GM23338 (cell line): ENCODE measurements around the gene CDC45. TPM values are rescaled to one million over a fixed set of nuclear protein-coding genes. Genes with fewer than 3 reads are reported as not detected.

Source experiments
- ATAC-seq: fragments of 200-7000 bp; cut with Tn5 transposase; 3 replicates; pipeline ENCODE4 v1.9.1; 2020
- DNase-seq: peaks from one replicate; pipeline ENCODE4 v3.0.0-alpha.2; 2015; ENCODE audit warnings: low spot score
- H2AFZ ChIP-seq: fragments of 200-600 bp; sonication (generic); 2 replicates; pipeline ENCODE4 v1.8.0; 2016; ENCODE audit warnings: antibody characterized with exemption, mild to moderate bottlenecking, moderate library complexity
- H3F3A ChIP-seq: fragments of 200-600 bp; sonication (generic); replicated peaks from 2 replicates; pipeline ENCODE4 v1.8.0; 2017; ENCODE audit warnings: antibody characterized with exemption, mixed run types, low read depth
- H3K27ac ChIP-seq: fragments of 200-600 bp; sonication (generic); 2 replicates; pipeline ENCODE4 v1.6.1; 2016; ENCODE audit warnings: low read depth
- H3K27me3 ChIP-seq: fragments of 200-600 bp; sonication (generic); 2 replicates; pipeline ENCODE4 v1.8.0; 2016; ENCODE audit warnings: mild to moderate bottlenecking, mixed run types, moderate library complexity; ENCODE audit not compliant: insufficient read depth
- H3K36me3 ChIP-seq: fragments of 200-600 bp; sonication (generic); 2 replicates; pipeline ENCODE4 v1.8.0; 2016; ENCODE audit warnings: mild to moderate bottlenecking; ENCODE audit not compliant: insufficient read depth
- H3K4me1 ChIP-seq: fragments of 200-600 bp; sonication (generic); 2 replicates; pipeline ENCODE4 v1.8.0; 2016; ENCODE audit warnings: mild to moderate bottlenecking, moderate library complexity; ENCODE audit not compliant: insufficient read depth
- H3K4me2 ChIP-seq: fragments of 200-600 bp; sonication (generic); 2 replicates; pipeline ENCODE4 v1.7.1; 2017; ENCODE audit warnings: mixed run types
- H3K4me3 ChIP-seq: fragments of 200-600 bp; sonication (generic); 2 replicates; pipeline ENCODE4 v1.6.1; 2016; ENCODE audit warnings: mixed run types
- H3K79me2 ChIP-seq: fragments of 200-600 bp; sonication (generic); replicated peaks from 2 replicates; pipeline ENCODE4 v1.8.0; 2017; ENCODE audit warnings: mild to moderate bottlenecking; ENCODE audit not compliant: insufficient read depth
- H3K9me2 ChIP-seq: fragments of 200-600 bp; sonication (generic); 2 replicates; pipeline ENCODE4 v1.8.0; 2017; ENCODE audit not compliant: insufficient read depth
- H4K20me1 ChIP-seq: fragments of 200-600 bp; sonication (generic); replicated peaks from 2 replicates; pipeline ENCODE4 v1.8.0; 2017; ENCODE audit warnings: mild to moderate bottlenecking; ENCODE audit not compliant: insufficient read depth
- H3K27ac Mint-ChIP-seq: 2 replicates; pipeline ENCODE4 v1.8.0; 2020; ENCODE audit warnings: inconsistent platforms, mild to moderate bottlenecking, moderate library complexity, mixed read lengths
- H3K27me3 Mint-ChIP-seq: 3 replicates; pipeline ENCODE4 v1.8.0; 2022; ENCODE audit warnings: low read depth, mild to moderate bottlenecking, moderate library complexity, mixed read lengths, inconsistent platforms; ENCODE audit not compliant: insufficient read depth, poor library complexity
- H3K36me3 Mint-ChIP-seq: 3 replicates; pipeline ENCODE4 v1.8.0; 2021; ENCODE audit warnings: low read depth, mild to moderate bottlenecking, inconsistent platforms, moderate library complexity, mixed read lengths
- H3K4me1 Mint-ChIP-seq: 3 replicates; pipeline ENCODE4 v1.8.0; 2020; ENCODE audit warnings: mild to moderate bottlenecking, inconsistent platforms, mixed read lengths
- H3K4me3 Mint-ChIP-seq: 3 replicates; pipeline ENCODE4 v1.8.0; 2021; ENCODE audit warnings: moderate library complexity, mild to moderate bottlenecking, inconsistent platforms, mixed read lengths
- H3K9me3 Mint-ChIP-seq: 3 replicates; pipeline ENCODE4 v1.8.0; 2020; ENCODE audit warnings: moderate library complexity, mild to moderate bottlenecking, inconsistent platforms, mixed read lengths
- CREB1 ChIP-seq: fragments of 250-450 bp; sonication (Bioruptor Pico); IDR thresholded peaks from 2 replicates; pipeline ENCODE4 v1.5.0; 2020; ENCODE audit warnings: low read depth, mild to moderate bottlenecking, moderate library complexity
- EZH2 ChIP-seq: fragments of 200-600 bp; sonication (generic); IDR thresholded peaks from one replicate; pipeline ENCODE4 v1.8.0; 2017; ENCODE audit warnings: antibody characterized with exemption, mild to moderate bottlenecking, low read depth; ENCODE audit not compliant: unreplicated experiment
- EZH2phosphoT487 ChIP-seq: fragments of 200-600 bp; sonication (generic); IDR thresholded peaks from one replicate; pipeline ENCODE4 v1.8.1; 2018; ENCODE audit warnings: antibody characterized with exemption; ENCODE audit not compliant: unreplicated experiment
- JUNB ChIP-seq: IDR thresholded peaks from one replicate; pipeline ENCODE4 v1.6.1; 2016; ENCODE audit warnings: antibody characterized with exemption; ENCODE audit not compliant: unreplicated experiment
- POLR2AphosphoS5 ChIP-seq: IDR thresholded peaks from 2 replicates; pipeline ENCODE4 v1.6.1; 2016; ENCODE audit warnings: antibody characterized with exemption, low read depth
- STAT1 ChIP-seq: IDR thresholded peaks from one replicate; pipeline ENCODE4 v1.6.1; 2016; ENCODE audit warnings: antibody characterized with exemption; ENCODE audit not compliant: unreplicated experiment
- ZNF114 ChIP-seq: fragments of 250-450 bp; sonication (Bioruptor Pico); IDR thresholded peaks from 2 replicates; pipeline ENCODE4 v1.5.0; 2020; ENCODE audit warnings: mild to moderate bottlenecking, moderate library complexity
- ZNF331 ChIP-seq: fragments of 250-450 bp; sonication (Bioruptor Pico); IDR thresholded peaks from 2 replicates; pipeline ENCODE4 v1.5.0; 2020; ENCODE audit warnings: low read depth, mild to moderate bottlenecking, moderate library complexity
- polyA plus RNA-seq: library from polyadenylated mRNA; unstranded; fragments of >200 nt; fragmentation: Nextera tagmentation; extraction: Ambion mirVana; gene quantifications from 2 replicates; pipeline ENCODE4 v1.2.1, GENCODE V29; 2016
- total RNA-seq: library from RNA; depleted of rRNA; stranded (reverse); fragments of >200 nt; shearing (Covaris generic); gene quantifications from 2 replicates; pipeline ENCODE4 v1.2.3, GENCODE V29; 2014
- TF ChIP-seq, protein P1 (sequence below), 2 experiments: fragments of 200-600 bp in 1 of 2; sonication (generic) in 1 of 2; conservative IDR thresholded peaks; 2 replicates each; pipeline versions ENCODE4 v1.5.1 to v1.6.1; 2016 to 2017; ENCODE audit warnings: antibody characterized with exemption in 2 of 2, low read depth in 2 of 2, mild to moderate bottlenecking in 2 of 2, moderate library complexity in 1 of 2
- TF ChIP-seq, protein P2 (sequence below): fragments of 250-450 bp; sonication (Bioruptor Pico); IDR thresholded peaks from 2 replicates; pipeline ENCODE4 v1.5.0; 2020; ENCODE audit warnings: mild to moderate bottlenecking, moderate library complexity
- TF ChIP-seq, protein P3 (sequence below): IDR thresholded peaks from one replicate; pipeline ENCODE4 v1.6.1; 2018; ENCODE audit warnings: antibody characterized with exemption; ENCODE audit not compliant: unreplicated experiment

Gene CDC45
- total and polyA plus RNA-seq, 2 experiments from 2014 or later, result 29.0 to 30.3 TPM

DNA sequence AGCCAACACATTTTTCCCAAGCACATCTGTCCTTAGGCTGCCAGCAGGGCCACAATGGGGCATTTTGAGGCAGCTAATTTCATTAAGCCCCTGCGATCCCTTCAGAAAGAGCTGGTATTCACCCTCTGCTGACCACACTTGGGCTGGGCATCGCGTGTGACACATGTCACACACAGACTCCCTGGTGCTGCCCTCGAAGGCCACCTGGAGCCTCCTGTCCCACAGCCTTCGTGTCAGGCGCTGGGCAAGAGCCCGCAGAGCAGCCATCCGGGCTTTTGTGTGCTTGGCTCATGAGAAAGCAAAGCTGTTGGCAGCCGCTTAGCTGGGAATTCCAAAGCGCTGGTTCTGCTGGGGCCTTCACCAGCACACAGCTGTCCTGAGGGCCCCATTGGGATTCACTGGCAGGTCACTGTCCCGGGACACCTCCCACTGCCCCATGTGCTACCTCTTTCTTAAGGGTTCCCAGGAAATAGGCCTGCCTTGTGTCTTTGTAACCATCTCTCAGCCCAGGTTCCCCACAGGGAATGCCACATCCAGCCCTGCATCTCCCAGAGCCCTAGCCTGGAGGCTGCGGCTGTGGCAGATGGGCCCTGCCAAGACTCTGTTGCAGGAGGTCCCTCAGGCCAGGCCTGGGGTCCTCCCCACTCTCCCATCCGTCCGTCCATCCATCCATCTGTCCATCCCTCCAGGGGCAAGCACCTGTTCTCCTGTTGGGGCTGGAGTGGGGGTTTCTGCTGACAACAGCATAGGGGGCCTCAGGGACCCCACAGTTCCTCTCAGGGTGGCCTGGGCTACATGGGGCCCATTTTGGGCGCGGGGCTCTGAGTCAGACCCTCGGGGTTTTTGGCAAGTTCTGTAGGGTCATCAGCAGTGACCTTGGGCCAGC lies 39.6 kb downstream of the CDC45 start:
- Mint-ChIP-seq H3K27me3 (peaks cover 28% of the 10 kb centered on the region), H3K4me1 (peaks cover 5% of the 10 kb centered on the region), H3K9me3 (no peaks in the 10 kb centered on the region), H3K27ac (no peak overlapping the region), H3K4me3 (no peak overlapping the region), H3K36me3 (peaks cover 24% of the 10 kb centered on the region)
- TF ChIP-seq ZNF114 (CRISPR knock-in tag), result no peak
- TF ChIP-seq EZH2, result no peak
- TF ChIP-seq POLR2AphosphoS5, result no peak
- no peak for TF ChIP-seq EZH2phosphoT487
- TF ChIP-seq, protein P1, sequence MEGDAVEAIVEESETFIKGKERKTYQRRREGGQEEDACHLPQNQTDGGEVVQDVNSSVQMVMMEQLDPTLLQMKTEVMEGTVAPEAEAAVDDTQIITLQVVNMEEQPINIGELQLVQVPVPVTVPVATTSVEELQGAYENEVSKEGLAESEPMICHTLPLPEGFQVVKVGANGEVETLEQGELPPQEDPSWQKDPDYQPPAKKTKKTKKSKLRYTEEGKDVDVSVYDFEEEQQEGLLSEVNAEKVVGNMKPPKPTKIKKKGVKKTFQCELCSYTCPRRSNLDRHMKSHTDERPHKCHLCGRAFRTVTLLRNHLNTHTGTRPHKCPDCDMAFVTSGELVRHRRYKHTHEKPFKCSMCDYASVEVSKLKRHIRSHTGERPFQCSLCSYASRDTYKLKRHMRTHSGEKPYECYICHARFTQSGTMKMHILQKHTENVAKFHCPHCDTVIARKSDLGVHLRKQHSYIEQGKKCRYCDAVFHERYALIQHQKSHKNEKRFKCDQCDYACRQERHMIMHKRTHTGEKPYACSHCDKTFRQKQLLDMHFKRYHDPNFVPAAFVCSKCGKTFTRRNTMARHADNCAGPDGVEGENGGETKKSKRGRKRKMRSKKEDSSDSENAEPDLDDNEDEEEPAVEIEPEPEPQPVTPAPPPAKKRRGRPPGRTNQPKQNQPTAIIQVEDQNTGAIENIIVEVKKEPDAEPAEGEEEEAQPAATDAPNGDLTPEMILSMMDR (conservative IDR thresholded peaks at IDR 0.05; ENCODE audit: low read depth in 2 of 2), result no peak
- TF ChIP-seq STAT1, result no peak
- TF ChIP-seq CREB1 (CRISPR knock-in tag), result no peak
- TF ChIP-seq, protein P2, sequence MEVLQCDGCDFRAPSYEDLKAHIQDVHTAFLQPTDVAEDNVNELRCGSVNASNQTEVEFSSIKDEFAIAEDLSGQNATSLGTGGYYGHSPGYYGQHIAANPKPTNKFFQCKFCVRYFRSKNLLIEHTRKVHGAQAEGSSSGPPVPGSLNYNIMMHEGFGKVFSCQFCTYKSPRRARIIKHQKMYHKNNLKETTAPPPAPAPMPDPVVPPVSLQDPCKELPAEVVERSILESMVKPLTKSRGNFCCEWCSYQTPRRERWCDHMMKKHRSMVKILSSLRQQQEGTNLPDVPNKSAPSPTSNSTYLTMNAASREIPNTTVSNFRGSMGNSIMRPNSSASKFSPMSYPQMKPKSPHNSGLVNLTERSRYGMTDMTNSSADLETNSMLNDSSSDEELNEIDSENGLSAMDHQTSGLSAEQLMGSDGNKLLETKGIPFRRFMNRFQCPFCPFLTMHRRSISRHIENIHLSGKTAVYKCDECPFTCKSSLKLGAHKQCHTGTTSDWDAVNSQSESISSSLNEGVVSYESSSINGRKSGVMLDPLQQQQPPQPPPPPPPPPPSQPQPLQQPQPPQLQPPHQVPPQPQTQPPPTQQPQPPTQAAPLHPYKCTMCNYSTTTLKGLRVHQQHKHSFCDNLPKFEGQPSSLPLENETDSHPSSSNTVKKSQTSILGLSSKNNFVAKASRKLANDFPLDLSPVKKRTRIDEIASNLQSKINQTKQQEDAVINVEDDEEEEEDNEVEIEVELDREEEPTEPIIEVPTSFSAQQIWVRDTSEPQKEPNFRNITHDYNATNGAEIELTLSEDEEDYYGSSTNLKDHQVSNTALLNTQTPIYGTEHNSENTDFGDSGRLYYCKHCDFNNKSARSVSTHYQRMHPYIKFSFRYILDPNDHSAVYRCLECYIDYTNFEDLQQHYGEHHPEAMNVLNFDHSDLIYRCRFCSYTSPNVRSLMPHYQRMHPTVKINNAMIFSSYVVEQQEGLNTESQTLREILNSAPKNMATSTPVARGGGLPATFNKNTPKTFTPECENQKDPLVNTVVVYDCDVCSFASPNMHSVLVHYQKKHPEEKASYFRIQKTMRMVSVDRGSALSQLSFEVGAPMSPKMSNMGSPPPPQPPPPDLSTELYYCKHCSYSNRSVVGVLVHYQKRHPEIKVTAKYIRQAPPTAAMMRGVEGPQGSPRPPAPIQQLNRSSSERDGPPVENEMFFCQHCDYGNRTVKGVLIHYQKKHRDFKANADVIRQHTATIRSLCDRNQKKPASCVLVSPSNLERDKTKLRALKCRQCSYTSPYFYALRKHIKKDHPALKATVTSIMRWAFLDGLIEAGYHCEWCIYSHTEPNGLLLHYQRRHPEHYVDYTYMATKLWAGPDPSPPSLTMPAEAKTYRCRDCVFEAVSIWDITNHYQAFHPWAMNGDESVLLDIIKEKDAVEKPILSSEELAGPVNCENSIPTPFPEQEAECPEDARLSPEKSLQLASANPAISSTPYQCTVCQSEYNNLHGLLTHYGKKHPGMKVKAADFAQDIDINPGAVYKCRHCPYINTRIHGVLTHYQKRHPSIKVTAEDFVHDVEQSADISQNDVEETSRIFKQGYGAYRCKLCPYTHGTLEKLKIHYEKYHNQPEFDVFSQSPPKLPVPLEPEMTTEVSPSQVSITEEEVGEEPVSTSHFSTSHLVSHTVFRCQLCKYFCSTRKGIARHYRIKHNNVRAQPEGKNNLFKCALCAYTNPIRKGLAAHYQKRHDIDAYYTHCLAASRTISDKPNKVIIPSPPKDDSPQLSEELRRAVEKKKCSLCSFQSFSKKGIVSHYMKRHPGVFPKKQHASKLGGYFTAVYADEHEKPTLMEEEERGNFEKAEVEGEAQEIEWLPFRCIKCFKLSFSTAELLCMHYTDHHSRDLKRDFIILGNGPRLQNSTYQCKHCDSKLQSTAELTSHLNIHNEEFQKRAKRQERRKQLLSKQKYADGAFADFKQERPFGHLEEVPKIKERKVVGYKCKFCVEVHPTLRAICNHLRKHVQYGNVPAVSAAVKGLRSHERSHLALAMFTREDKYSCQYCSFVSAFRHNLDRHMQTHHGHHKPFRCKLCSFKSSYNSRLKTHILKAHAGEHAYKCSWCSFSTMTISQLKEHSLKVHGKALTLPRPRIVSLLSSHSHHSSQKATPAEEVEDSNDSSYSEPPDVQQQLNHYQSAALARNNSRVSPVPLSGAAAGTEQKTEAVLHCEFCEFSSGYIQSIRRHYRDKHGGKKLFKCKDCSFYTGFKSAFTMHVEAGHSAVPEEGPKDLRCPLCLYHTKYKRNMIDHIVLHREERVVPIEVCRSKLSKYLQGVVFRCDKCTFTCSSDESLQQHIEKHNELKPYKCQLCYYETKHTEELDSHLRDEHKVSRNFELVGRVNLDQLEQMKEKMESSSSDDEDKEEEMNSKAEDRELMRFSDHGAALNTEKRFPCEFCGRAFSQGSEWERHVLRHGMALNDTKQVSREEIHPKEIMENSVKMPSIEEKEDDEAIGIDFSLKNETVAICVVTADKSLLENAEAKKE (CRISPR knock-in tag), result no peak
- TF ChIP-seq JUNB, result no peak
- TF ChIP-seq ZNF331 (CRISPR knock-in tag), result no peak
- TF ChIP-seq, protein P3, sequence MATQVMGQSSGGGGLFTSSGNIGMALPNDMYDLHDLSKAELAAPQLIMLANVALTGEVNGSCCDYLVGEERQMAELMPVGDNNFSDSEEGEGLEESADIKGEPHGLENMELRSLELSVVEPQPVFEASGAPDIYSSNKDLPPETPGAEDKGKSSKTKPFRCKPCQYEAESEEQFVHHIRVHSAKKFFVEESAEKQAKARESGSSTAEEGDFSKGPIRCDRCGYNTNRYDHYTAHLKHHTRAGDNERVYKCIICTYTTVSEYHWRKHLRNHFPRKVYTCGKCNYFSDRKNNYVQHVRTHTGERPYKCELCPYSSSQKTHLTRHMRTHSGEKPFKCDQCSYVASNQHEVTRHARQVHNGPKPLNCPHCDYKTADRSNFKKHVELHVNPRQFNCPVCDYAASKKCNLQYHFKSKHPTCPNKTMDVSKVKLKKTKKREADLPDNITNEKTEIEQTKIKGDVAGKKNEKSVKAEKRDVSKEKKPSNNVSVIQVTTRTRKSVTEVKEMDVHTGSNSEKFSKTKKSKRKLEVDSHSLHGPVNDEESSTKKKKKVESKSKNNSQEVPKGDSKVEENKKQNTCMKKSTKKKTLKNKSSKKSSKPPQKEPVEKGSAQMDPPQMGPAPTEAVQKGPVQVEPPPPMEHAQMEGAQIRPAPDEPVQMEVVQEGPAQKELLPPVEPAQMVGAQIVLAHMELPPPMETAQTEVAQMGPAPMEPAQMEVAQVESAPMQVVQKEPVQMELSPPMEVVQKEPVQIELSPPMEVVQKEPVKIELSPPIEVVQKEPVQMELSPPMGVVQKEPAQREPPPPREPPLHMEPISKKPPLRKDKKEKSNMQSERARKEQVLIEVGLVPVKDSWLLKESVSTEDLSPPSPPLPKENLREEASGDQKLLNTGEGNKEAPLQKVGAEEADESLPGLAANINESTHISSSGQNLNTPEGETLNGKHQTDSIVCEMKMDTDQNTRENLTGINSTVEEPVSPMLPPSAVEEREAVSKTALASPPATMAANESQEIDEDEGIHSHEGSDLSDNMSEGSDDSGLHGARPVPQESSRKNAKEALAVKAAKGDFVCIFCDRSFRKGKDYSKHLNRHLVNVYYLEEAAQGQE, result no peak
- Histone ChIP-seq H3K79me2 (no peaks in the 10 kb centered on the region), H3F3A (peaks cover 11% of the 10 kb centered on the region; the same call in 1 of the 2 replicates), H3K36me3 (no peaks in the 10 kb centered on the region), H3K4me3 (no peak overlapping the region), H3K27ac (no peak overlapping the region), H2AFZ (no peak overlapping the region), H3K4me1 (peaks cover 8% of the 10 kb centered on the region; the same call in 1 of the 2 replicates), H4K20me1 (no peaks in the 10 kb centered on the region), H3K27me3 (peaks cover 30% of the 10 kb centered on the region), H3K4me2 (no peak overlapping the region), H3K9me2 (no peaks in the 10 kb centered on the region)
- DNase-seq, result no peak
- no peak for ATAC-seq
